HepG2 (cell line): ENCODE results near the gene KCNF1.

Experiments used
- BHLHE40 ChIP-seq: IDR thresholded peaks from 2 replicates; pipeline ENCODE4 v1.6.1; 2011; ENCODE audit warnings: low read length, improper control_type of control experiment
- CC2D1A ChIP-seq: sonication (generic); formaldehyde crosslinking; IDR thresholded peaks from 2 replicates; pipeline ENCODE4 v1.8.1; 2023; ENCODE audit warnings: mild to moderate bottlenecking, missing genetic modification reagents
- ELF4 ChIP-seq: sonication (generic); formaldehyde crosslinking; IDR thresholded peaks from 2 replicates; pipeline ENCODE4 v1.5.0; 2020; ENCODE audit warnings: missing genetic modification reagents, mild to moderate bottlenecking, moderate library complexity, borderline replicate concordance
- MAX ChIP-seq: IDR thresholded peaks from 2 replicates; pipeline ENCODE4 v1.6.1; 2012; ENCODE audit warnings: inconsistent platforms
- MAZ ChIP-seq, 2 experiments: sonication (generic) in 1 of 2; formaldehyde crosslinking in 1 of 2; IDR thresholded peaks; 2 replicates each; pipeline versions ENCODE4 v1.5.0 to v1.6.1; 2012 to 2020; ENCODE audit warnings: low read depth in 2 of 2, mild to moderate bottlenecking in 2 of 2, borderline replicate concordance in 1 of 2, improper control_type of control experiment in 1 of 2, low read length in 1 of 2, missing genetic modification reagents in 1 of 2, moderate library complexity in 1 of 2
- NFRKB ChIP-seq: fragments of 450-650 bp; IDR thresholded peaks from 2 replicates; pipeline ENCODE4 v1.6.1; 2017
- PRMT3 ChIP-seq: sonication (generic); formaldehyde crosslinking; IDR thresholded peaks from 2 replicates; pipeline ENCODE4 v1.8.1; 2022; ENCODE audit warnings: low read depth, mild to moderate bottlenecking, moderate library complexity, missing genetic modification reagents, borderline replicate concordance
- SRF ChIP-seq: IDR thresholded peaks from 2 replicates; pipeline ENCODE4 v1.6.1; 2011; ENCODE audit warnings: mild to moderate bottlenecking, low read depth, low read length, moderate library complexity
- ZNF138 ChIP-seq: sonication (generic); formaldehyde crosslinking; IDR thresholded peaks from 2 replicates; pipeline ENCODE4 v1.5.0; 2020; ENCODE audit warnings: mild to moderate bottlenecking, low read depth, missing genetic modification reagents
- TF ChIP-seq, protein P1 (sequence below): sonication (generic); formaldehyde crosslinking; IDR thresholded peaks from 2 replicates; pipeline ENCODE4 v1.4.0; 2020; ENCODE audit warnings: missing genetic modification reagents, mild to moderate bottlenecking, borderline replicate concordance

DNA sequence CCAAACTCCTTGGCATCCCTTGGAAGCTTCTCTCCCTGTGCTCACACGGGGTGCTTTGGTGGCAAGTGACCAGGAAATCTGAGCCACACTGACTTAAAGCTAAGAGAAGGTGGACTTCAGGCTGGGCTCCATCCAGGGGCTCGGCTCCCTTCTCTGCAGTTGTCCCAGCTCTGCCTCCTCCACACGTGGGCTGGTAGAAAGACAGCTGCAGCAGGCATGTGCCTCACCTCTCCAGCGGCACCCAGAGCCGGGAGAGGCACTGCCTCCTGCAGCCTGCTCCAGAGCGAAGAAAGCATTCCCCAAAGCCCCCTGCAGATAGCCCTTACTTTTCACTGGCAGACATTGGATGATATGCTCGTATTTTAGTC is 11.3 kb downstream of the KCNF1 start:
- no peak for TF ChIP-seq PRMT3
- TF ChIP-seq ELF4 (CRISPR knock-in tag): no peak
- TF ChIP-seq ZNF138: no peak
- TF ChIP-seq MAZ (IDR thresholded peaks at IDR 0.05; ENCODE audit: borderline replicate concordance, low read depth, low read length): no peak
- no peak for TF ChIP-seq MAZ (CRISPR knock-in tag; IDR thresholded peaks at IDR 0.05; ENCODE audit: low read depth)
- TF ChIP-seq, protein P1, sequence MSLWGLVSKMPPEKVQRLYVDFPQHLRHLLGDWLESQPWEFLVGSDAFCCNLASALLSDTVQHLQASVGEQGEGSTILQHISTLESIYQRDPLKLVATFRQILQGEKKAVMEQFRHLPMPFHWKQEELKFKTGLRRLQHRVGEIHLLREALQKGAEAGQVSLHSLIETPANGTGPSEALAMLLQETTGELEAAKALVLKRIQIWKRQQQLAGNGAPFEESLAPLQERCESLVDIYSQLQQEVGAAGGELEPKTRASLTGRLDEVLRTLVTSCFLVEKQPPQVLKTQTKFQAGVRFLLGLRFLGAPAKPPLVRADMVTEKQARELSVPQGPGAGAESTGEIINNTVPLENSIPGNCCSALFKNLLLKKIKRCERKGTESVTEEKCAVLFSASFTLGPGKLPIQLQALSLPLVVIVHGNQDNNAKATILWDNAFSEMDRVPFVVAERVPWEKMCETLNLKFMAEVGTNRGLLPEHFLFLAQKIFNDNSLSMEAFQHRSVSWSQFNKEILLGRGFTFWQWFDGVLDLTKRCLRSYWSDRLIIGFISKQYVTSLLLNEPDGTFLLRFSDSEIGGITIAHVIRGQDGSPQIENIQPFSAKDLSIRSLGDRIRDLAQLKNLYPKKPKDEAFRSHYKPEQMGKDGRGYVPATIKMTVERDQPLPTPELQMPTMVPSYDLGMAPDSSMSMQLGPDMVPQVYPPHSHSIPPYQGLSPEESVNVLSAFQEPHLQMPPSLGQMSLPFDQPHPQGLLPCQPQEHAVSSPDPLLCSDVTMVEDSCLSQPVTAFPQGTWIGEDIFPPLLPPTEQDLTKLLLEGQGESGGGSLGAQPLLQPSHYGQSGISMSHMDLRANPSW: no peak
- no peak for TF ChIP-seq BHLHE40
- TF ChIP-seq NFRKB: no peak
- TF ChIP-seq SRF: no peak
- TF ChIP-seq CC2D1A (CRISPR knock-in tag): no peak
- no peak for TF ChIP-seq MAX
